CD4-positive, alpha-beta T cell treated with Interferon alpha-2 for 1 hour (primary cell): ENCODE data around the gene RAB20.
"Not testable (repeated sequence)": the region's sequence is repeated elsewhere in the genome, so short reads cannot be mapped to it uniquely, and the experiment has no call there.

Experiments
- DNase-seq, 2 donors: peaks; one replicate each; pipeline ENCODE4 v3.0.0-alpha.2; 2020 to 2022

The RAB20 gene

DNA sequence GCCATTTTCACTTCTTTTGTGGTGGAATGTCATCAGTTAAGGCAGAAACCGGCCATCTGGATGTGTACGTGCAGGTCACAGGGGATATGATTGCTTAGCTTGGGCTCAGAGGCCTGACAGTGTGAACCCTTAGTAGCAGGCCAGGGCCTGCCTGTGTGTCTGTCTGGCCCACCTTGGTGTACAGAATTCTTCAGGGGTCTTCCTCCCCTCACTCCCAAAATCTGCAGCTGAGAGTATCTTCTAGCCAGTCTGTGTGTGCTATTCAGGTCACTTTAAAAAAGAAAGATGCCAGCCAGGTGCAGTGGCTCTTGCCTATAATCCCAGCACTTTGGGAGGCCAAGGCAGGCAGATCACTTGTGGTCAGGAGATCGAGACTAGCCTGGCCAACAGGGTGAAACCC is 74.6 kb downstream of the RAB20 start:
- not testable (repeated sequence) for DNase-seq

DNA sequence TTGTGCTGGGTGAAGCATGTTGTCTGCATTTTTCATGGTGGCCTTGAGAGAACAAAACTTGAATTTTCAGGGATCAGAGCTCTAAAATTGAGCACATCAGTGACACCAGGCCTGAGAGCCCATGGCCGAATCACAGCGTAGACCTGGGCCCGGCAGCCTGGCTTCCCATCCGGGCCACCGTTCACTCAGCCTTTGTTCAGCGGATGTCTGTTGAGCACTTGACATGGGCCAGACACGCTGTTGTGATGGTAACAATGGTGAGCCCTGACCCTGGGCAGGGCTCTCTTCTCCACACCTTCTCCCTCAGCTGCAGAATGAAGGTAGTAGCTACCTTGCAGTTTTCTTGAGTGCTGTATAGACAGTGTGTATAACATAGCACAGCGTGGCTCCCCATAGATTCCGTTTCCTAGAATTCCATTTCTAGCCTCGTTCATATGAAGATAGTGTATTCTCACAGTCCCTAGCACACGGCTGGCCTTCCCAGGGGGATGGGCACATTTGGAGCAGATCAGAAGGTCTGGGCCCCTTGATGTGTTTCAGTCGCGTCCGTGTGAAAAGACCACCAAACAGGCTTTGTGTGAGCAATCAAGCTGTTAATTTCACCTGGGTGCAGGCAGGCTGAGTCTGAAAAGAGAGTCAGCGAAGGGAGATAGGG is 75.3 kb downstream of the RAB20 start:
- no peak for DNase-seq

DNA sequence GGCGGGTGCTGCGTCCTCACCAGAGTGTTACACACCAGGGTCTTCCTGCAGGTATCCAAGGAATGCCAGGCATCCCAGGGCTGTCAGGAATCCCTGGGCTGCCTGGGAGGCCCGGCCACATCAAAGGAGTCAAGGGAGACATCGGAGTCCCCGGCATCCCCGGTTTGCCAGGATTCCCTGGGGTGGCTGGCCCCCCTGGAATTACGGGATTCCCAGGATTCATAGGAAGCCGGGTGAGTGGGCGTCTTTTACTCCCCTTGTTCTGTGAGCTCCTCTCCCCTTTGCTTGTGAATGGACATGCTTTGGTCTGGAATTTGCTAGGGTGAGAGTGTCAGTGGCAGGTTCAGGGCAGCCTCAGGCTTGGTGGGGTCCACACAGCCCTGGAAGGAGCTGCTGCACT is 75.9 kb downstream of the RAB20 start:
- no peak for DNase-seq

DNA sequence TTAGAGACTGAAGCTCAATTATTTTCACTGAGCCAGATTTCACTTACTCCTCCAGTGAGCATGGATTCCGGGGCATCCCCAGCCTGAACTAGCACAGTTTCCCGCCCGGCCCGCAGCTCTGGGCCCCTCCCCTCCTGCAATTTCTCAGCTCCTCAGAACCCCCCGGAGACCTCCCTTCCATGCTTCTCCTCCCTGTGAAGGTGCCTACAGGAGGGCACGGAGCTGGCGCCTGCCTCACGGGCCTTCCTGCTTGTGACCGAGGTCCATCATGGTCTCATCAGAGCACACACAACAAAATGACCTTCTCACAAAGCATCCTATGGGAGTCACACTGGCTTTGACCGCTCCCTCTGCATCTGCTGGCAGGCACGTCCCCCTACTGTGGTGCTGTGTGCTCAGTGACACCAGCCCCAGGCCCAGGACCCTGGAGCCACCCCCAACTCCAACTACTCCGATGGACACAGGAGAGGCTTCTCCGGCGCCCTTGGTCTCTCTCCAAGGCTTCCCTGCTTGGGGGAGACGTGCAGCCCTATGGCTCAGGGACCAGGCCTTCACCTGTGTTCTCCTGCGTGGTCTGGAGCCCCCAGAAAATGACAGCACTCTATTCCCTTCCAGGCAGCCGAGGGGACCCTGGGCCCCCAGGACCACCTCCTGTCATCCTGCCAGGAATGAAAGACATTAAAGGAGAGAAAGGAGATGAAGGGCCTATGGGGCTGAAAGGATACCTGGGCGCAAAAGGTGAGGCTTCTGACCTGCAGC is 77.1 kb downstream of the RAB20 start:
- DNase-seq = no peak

DNA sequence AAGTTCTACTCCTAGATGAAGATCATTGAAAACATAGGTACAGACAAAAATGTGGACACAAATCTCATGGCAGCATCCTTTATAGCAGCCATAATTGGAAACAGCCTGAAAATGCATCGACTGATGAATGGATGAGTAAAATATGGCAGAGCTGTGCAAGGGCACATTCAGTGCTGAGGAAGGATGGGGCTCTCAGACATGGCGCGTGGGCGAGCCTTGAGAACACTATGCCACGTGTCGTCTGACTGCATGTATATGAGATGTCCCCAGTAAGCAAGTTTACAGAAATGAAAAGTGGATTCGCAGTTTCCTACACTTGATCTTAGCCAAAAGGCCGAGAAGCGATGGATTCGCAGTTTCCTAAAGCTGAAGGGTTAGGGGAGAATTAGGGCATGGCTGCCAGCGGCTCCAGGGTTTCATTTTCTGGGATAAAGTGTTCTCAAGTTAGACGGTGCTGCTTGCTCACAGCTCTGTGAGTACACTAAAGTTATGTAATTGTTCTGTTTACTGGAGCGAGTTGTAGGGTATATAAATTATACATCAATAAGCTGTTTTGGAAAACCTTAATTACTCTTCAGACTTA is 78.0 kb downstream of the RAB20 start:
- DNase-seq = no peak

DNA sequence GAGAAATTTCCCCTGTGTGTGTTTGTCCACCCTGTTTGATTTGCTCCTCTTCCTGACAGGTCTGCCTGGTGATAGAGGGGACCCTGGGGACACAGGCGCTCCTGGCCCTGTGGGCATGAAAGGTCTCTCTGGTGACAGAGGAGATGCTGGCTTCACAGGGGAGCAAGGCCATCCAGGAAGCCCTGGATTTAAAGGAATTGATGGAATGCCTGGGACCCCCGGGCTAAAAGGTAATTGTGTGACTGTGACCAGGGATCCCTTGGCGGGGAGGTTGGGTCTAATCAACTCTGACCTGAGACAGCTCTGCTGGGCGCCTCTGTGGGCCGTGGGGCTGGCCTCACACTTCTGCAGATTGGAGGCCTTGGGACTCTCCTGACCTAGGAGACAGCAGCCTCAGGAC is 81.4 kb downstream of the RAB20 start:
- no peak for DNase-seq

DNA sequence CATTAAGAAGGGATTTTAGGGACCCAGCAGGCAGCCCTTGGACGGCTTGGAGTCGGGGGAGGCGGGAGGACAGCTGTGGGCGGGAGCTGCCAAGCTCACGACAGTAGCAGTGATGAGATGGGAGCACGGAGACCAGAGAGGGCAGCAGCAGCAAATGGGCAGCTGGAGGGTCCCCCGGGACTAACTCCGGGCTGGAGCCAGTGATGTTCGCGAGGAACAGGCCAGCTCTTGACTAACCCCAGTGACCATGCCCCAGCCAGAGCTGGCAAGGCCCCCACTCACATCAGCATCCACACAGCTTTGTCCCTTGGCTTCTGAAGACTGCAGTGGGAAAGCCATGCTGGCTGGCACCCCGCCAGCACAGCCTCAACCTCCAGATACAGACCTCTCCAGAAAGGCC is 81.9 kb downstream of the RAB20 start:
- no peak for DNase-seq

DNA sequence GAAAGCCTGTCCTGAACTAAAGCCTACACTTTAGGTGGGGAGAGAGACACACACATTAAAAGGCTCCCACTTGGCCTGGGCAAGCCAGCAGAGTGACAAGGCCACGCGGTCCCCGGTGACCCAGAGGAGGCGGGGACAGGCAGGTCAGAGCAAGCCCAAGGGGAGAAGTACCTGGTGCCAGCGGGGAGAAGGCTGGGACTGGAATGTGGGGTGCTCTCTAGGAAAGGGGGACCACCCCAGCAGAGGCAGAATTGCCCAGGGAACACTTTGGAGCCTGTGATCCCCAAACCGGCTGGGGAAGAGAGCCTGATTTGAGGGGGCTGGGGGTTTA is 82.3 kb downstream of the RAB20 start:
- no peak for DNase-seq

DNA sequence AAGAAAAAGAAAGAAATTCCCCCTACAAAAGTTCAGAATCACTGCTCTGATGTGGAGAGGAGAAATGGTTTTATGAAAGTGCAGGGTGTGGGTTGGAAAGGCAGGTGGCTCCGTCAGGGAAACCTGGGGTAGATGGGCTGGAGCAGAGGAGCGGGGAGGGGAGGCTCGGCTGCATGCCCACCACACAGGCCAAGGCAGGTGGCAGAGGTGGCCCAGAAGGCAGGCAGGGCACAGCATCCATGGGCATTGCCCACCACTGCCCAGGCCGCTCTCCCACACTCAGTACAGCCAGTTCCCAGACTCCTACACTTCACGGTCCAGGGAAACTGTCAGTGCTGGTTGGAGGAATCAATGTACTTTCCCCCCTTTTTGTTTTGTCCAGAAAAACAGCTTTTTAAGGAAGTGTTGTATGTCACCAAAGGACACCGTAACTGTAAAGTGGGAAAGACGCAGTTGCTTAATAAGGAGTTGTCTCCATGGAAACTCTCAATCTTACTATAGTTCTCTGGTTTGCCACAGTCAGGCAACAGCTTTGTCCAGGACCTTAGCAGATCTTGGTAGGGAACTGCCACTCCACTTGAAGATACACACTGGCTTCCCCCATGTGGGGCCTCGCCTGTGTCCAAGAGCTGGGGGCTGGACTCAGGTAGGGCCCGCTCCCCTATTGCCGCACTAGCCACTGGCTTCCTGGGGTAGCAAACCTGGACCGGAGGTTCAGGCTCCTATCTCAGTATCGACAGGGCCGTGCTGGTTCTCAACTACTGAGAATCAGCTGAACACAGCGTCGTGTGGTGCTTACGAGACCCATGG is 82.9 kb downstream of the RAB20 start:
- DNase-seq = no peak

DNA sequence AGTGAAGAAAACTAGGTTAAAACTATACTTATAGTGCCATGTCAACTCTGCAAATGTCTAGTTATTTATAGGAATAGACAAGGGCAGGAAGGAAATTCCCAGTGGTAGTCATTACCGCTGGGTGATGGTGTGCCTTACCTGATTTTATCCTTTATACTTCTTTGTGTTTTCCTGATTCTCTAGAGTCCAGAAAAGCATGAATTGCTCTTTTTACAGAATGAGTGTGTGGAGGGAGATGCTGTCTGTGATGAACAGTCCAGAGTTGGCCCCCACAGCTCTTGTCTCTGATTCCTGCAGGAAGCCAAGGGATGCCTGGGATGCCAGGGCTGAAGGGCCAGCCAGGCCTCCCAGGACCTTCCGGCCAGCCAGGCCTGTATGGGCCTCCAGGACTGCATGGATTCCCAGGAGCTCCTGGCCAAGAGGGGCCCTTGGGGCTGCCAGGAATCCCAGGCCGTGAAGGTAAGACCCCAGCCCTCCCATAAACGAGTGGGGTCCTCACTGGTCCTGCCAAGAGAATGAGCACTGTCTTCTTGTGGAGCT is 83.7 kb downstream of the RAB20 start:
- no peak for DNase-seq

DNA sequence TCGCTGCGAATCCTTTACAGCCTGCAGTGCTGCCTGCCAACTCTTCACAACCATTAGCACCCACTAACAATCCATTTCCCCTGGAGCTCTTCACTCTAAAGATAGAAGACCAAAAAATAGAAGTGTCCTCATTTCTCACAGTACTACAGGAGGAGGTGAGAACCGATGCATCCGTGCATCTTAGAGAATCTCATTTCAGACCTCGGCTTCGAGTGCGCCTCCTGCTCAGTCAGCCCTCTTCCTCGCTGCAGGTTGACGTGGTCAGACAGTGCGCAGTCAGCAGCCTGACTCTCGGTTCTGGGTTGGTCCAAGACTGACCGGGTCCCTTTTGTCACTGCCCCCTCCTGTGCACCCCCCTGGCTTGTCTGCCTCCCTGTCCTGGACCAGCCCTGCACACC is 85.3 kb downstream of the RAB20 start:
- DNase-seq = no peak

DNA sequence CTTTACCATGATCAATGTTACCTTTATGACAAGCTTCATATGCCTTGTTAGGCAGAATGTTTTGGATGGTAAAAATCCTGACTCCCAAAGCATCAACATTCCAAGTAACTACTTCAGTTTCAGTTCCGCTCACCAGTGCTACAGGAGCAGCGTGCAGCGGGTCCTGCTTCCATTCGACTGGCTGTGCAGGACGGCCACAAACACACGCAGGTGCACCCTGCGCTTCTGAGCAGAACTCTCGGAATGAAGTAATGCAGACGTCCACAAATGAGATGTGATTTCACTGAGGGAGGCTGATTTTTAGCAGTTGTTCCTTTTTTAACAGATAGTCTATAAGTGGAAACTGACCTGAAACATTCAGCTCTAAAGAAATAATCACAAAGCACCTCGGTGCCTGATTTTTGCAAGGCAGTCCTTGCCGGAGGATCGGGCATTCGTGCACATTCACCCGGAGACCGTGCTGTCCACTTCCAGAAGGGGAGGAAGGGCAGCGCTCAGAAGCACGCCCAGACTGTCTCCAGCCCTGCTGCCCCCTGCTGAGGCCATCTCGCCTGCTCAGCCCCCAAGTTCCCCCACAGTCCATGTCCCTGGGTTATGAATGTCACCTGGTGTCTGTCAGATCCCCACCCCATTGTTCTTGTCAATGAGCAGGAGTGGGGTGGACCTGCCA is 85.8 kb downstream of the RAB20 start:
- DNase-seq = no peak

DNA sequence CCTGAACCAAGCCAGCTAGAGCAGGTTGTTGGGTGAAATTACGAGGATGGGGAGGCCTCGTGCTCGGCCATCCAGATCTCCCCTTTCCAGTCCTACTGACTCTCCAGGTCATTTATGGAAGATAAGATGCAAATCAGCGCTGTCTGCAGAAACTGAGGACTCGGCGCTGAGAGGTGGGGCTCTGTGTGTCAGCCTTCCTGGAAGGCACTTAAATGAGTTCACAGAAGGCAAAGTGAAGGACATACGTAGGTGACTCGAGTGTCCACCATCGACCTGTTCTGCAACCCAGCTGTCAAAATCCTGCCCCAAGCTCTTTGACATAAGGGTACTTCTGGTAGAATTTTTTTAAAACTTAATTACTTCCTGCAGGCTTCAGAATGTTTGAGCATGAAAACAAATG is 86.4 kb downstream of the RAB20 start:
- no peak for DNase-seq

DNA sequence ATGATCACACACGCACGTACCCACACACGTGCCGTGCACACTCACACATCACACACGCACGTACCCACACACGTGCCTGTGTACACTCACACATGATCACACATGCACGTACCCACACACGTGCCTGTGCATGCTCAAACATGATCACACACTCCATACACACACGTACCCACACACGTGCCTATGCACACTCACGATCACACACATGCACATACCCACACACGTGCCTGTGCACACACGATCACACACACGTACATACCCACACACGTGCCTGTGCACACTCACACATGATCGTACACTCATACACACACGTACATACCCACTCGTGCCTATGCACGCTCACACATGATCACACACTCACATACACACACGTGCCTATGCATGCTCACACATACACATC is 86.8 kb downstream of the RAB20 start:
- DNase-seq = no peak
